Mesenchymal stem cell (in vitro differentiated cells and primary cell): ENCODE data around the gene INSIG1.
A peak's percentile ranks its signal among the peaks of the same experiment; 100 is the strongest.

Experiments
- DNase-seq: peaks from one replicate; pipeline ENCODE4 v3.0.0-alpha.2; 2013
- H2AFZ ChIP-seq: one replicate; pipeline ENCODE4 v1.6.1; 2013; ENCODE audit warnings: low read depth, mild to moderate bottlenecking, control low read depth, inconsistent platforms, low read length, moderate library complexity
- H2AK5ac ChIP-seq: 2 replicates; pipeline ENCODE4 v1.6.1; 2013; ENCODE audit warnings: low read length, moderate library complexity, mild to moderate bottlenecking, inconsistent platforms; ENCODE audit not compliant: severe bottlenecking
- H2BK120ac ChIP-seq: one replicate; pipeline ENCODE4 v1.6.1; 2013; ENCODE audit warnings: low read depth, mild to moderate bottlenecking, inconsistent platforms, low read length, moderate library complexity
- H2BK12ac ChIP-seq, 2 experiments: one replicate each; pipeline ENCODE4 v1.6.1; 2013; ENCODE audit warnings: inconsistent platforms in 2 of 2, low read length in 2 of 2, mild to moderate bottlenecking in 2 of 2, moderate library complexity in 2 of 2, control low read depth in 1 of 2
- H2BK15ac ChIP-seq: one replicate; pipeline ENCODE4 v1.6.1; 2013; ENCODE audit warnings: mild to moderate bottlenecking, low read depth, inconsistent platforms; ENCODE audit not compliant: poor library complexity, severe bottlenecking
- H2BK5ac ChIP-seq: 2 replicates; pipeline ENCODE4 v1.6.1; 2013; ENCODE audit warnings: low read depth, mild to moderate bottlenecking, low read length, control low read depth, inconsistent platforms; ENCODE audit not compliant: poor library complexity, severe bottlenecking
- H3K14ac ChIP-seq, 2 experiments: one replicate each; pipeline ENCODE4 v1.6.1; 2013; ENCODE audit warnings: inconsistent platforms in 2 of 2, low read length in 2 of 2, control low read depth in 1 of 2, mild to moderate bottlenecking in 1 of 2, moderate library complexity in 1 of 2
- H3K18ac ChIP-seq, 2 experiments: one replicate each; pipeline ENCODE4 v1.6.1; 2013; ENCODE audit warnings: inconsistent platforms in 2 of 2, low read length in 2 of 2, control low read depth in 1 of 2, low read depth in 1 of 2, mild to moderate bottlenecking in 1 of 2
- H3K23ac ChIP-seq, 2 experiments: one replicate each; pipeline ENCODE4 v1.6.1; 2013; ENCODE audit warnings: inconsistent platforms in 2 of 2, low read length in 2 of 2, mild to moderate bottlenecking in 2 of 2, moderate library complexity in 2 of 2, control low read depth in 1 of 2
- H3K27ac ChIP-seq: 2 replicates; pipeline ENCODE4 v1.5.1; 2013; ENCODE audit warnings: mild to moderate bottlenecking, moderate library complexity, low read length, control low read depth, inconsistent platforms; ENCODE audit not compliant: poor library complexity, severe bottlenecking
- H3K27me3 ChIP-seq, 2 experiments: 2 replicates each; pipeline versions ENCODE4 v1.6.1 to v1.7.0; 2013; ENCODE audit warnings: low read length in 2 of 2, mild to moderate bottlenecking in 2 of 2, moderate library complexity in 2 of 2, control low read depth in 1 of 2, inconsistent platforms in 1 of 2; ENCODE audit not compliant: control insufficient read depth in 1 of 2, insufficient read depth in 1 of 2
- H3K36me3 ChIP-seq, 2 experiments: 2 replicates each; pipeline versions ENCODE4 v1.6.1 to v1.7.0; 2013; ENCODE audit warnings: low read length in 2 of 2, control low read depth in 1 of 2, inconsistent platforms in 1 of 2, low read depth in 1 of 2, mild to moderate bottlenecking in 1 of 2; ENCODE audit not compliant: insufficient read depth in 2 of 2, control insufficient read depth in 1 of 2
- H3K4ac ChIP-seq, 2 experiments: one replicate each; pipeline ENCODE4 v1.6.1; 2013; ENCODE audit warnings: inconsistent platforms in 2 of 2, low read length in 2 of 2, mild to moderate bottlenecking in 2 of 2, moderate library complexity in 2 of 2, control low read depth in 1 of 2, low read depth in 1 of 2
- H3K4me1 ChIP-seq: 2 replicates; pipeline ENCODE4 v1.6.1; 2013; ENCODE audit warnings: low read depth, low read length, control low read depth; ENCODE audit not compliant: control insufficient read depth, insufficient read depth
- H3K4me2 ChIP-seq: 2 replicates; pipeline ENCODE4 v1.6.1; 2013; ENCODE audit warnings: low read length, mild to moderate bottlenecking, inconsistent platforms; ENCODE audit not compliant: poor library complexity, severe bottlenecking
- H3K4me3 ChIP-seq, 2 experiments: 2 replicates each; pipeline versions ENCODE4 v1.5.1 to v1.7.0; 2013; ENCODE audit warnings: low read length in 2 of 2, mild to moderate bottlenecking in 2 of 2, control low read depth in 1 of 2, low read depth in 1 of 2; ENCODE audit not compliant: insufficient read depth in 1 of 2
- H3K79me1 ChIP-seq: replicated peaks from 2 replicates; pipeline ENCODE4 v1.6.1; 2013; ENCODE audit warnings: mild to moderate bottlenecking, control low read depth, low read length, inconsistent platforms; ENCODE audit not compliant: poor library complexity, severe bottlenecking
- H3K9ac ChIP-seq: 2 replicates; pipeline ENCODE4 v1.7.0; 2013; ENCODE audit warnings: mild to moderate bottlenecking, low read length, moderate library complexity
- H3K9me3 ChIP-seq: 2 replicates; pipeline ENCODE4 v1.7.0; 2013; ENCODE audit warnings: mild to moderate bottlenecking, low read length; ENCODE audit not compliant: control insufficient read depth
- H4K8ac ChIP-seq: one replicate; pipeline ENCODE4 v1.6.1; 2013; ENCODE audit warnings: inconsistent platforms, mild to moderate bottlenecking, low read length, moderate library complexity
- H4K91ac ChIP-seq: one replicate; pipeline ENCODE4 v1.6.1; 2013; ENCODE audit warnings: mild to moderate bottlenecking, low read length, inconsistent platforms
- WGBS: methylation state at CpG from one replicate; pipeline ENCODE4 v1.1.7; 2013; ENCODE audit warnings: mixed read lengths; 5-methylcytosine and 5-hydroxymethylcytosine counted together

The INSIG1 gene

GRCh38 chr7:155263051-155263450 lies 34.6 kb upstream of the INSIG1 start:
- no peak overlapping the region for H3K9ac ChIP-seq
- no peak overlapping the region for H2BK120ac ChIP-seq
- H3K18ac ChIP-seq = no peak overlapping the region
- H4K91ac ChIP-seq = no peak overlapping the region
- H2BK15ac ChIP-seq = no peak overlapping the region
- H4K8ac ChIP-seq = no peak overlapping the region
- no peak overlapping the region for H3K23ac ChIP-seq
- H2BK12ac ChIP-seq = no peak overlapping the region
- no peak overlapping the region for H3K4ac ChIP-seq
- H3K4me3 ChIP-seq = no peak overlapping the region
- no peaks in the 10 kb centered on the region for H3K79me1 ChIP-seq
- H3K9me3 ChIP-seq = no peaks in the 10 kb centered on the region
- peaks cover 3 to 13% of the 10 kb centered on the region in 2 experiments for H3K27me3 ChIP-seq
- no peak overlapping the region for H2BK5ac ChIP-seq
- no peak overlapping the region for H3K4me2 ChIP-seq
- WGBS = 90% methylated on average over 14 of the region's 14 CpGs
- no peak overlapping the region for H3K14ac ChIP-seq
- H2AK5ac ChIP-seq = no peak overlapping the region
- H2AFZ ChIP-seq = no peak overlapping the region
- DNase-seq = no peak
- H3K4me1 ChIP-seq = peaks cover 2% of the 10 kb centered on the region
- H3K27ac ChIP-seq = no peak overlapping the region
- no peaks in the 10 kb centered on the region for H3K36me3 ChIP-seq

GRCh38 chr7:155263581-155264143 lies 34.0 kb upstream of the INSIG1 start:
- 96% methylated on average over 11 of the region's 12 CpGs for WGBS
- Histone ChIP-seq H2BK12ac (no peak overlapping the region), H2BK15ac (no peak overlapping the region), H3K9ac (no peak overlapping the region), H3K4me1 (no peaks in the 10 kb centered on the region), H3K9me3 (no peaks in the 10 kb centered on the region), H3K14ac (peak overlapping the region in 1 of 2 experiments; percentile 5), H2AK5ac (no peak overlapping the region), H3K4me3 (no peak overlapping the region), H2AFZ (no peak overlapping the region), H3K4me2 (no peak overlapping the region), H3K4ac (no peak overlapping the region), H2BK5ac (no peak overlapping the region), H3K27me3 (peaks cover 3 to 13% of the 10 kb centered on the region in 2 experiments), H4K8ac (no peak overlapping the region), H3K23ac (no peak overlapping the region), H2BK120ac (no peak overlapping the region), H3K27ac (no peak overlapping the region), H4K91ac (no peak overlapping the region), H3K36me3 (no peaks in the 10 kb centered on the region), H3K79me1 (no peaks in the 10 kb centered on the region), H3K18ac (peak overlapping the region in 1 of 2 experiments; percentile 0)
- DNase-seq = no peak

- WGBS = 76% methylated on average over 7 of the region's 7 CpGs
- no peak overlapping the region for H2BK12ac ChIP-seq
- no peak overlapping the region for H3K18ac ChIP-seq
- H2AFZ ChIP-seq = no peak overlapping the region
- H2BK120ac ChIP-seq = no peak overlapping the region
- H2AK5ac ChIP-seq = no peak overlapping the region
- no peak overlapping the region for H2BK5ac ChIP-seq
- no peak overlapping the region for H3K4me2 ChIP-seq
- no peaks in the 10 kb centered on the region for H3K9me3 ChIP-seq
- no peak overlapping the region for H3K23ac ChIP-seq
- no peak overlapping the region for H3K4ac ChIP-seq
- no peak overlapping the region for H3K9ac ChIP-seq
- H4K91ac ChIP-seq = no peak overlapping the region
- no peak overlapping the region for H4K8ac ChIP-seq
- no peak for DNase-seq
- no peak overlapping the region for H3K14ac ChIP-seq
- no peak overlapping the region for H2BK15ac ChIP-seq
- H3K27ac ChIP-seq = no peak overlapping the region
- peaks cover 4% of the 10 kb centered on the region for H3K4me1 ChIP-seq
- peaks cover 3 to 13% of the 10 kb centered on the region in 2 experiments for H3K27me3 ChIP-seq
- no peaks in the 10 kb centered on the region for H3K36me3 ChIP-seq
- H3K79me1 ChIP-seq = no peaks in the 10 kb centered on the region
- no peak overlapping the region for H3K4me3 ChIP-seq
These were observed 32.5 kb upstream of the INSIG1 start for GRCh38 chr7:155265144-155265543.

GRCh38 chr7:155265961-155266360 lies 31.7 kb upstream of the INSIG1 start:
- no peak overlapping the region for H3K9ac ChIP-seq
- no peak overlapping the region for H3K18ac ChIP-seq
- no peak overlapping the region for H3K4me3 ChIP-seq
- no peaks in the 10 kb centered on the region for H3K79me1 ChIP-seq
- H3K27ac ChIP-seq = no peak overlapping the region
- no peak overlapping the region for H2BK15ac ChIP-seq
- H4K8ac ChIP-seq = no peak overlapping the region
- H2BK120ac ChIP-seq = no peak overlapping the region
- no peak overlapping the region for H3K14ac ChIP-seq
- H3K4me2 ChIP-seq = no peak overlapping the region
- no peaks in the 10 kb centered on the region for H3K9me3 ChIP-seq
- H3K23ac ChIP-seq = no peak overlapping the region
- no peak overlapping the region for H2BK12ac ChIP-seq
- H4K91ac ChIP-seq = no peak overlapping the region
- H3K36me3 ChIP-seq = no peaks in the 10 kb centered on the region
- H2AFZ ChIP-seq = no peak overlapping the region
- 85% methylated on average over 7 of the region's 7 CpGs for WGBS
- no peak overlapping the region for H2BK5ac ChIP-seq
- no peak overlapping the region for H3K4ac ChIP-seq
- H3K4me1 ChIP-seq = peaks cover 4% of the 10 kb centered on the region
- no peak for DNase-seq
- H2AK5ac ChIP-seq = no peak overlapping the region
- H3K27me3 ChIP-seq = peaks cover 3 to 13% of the 10 kb centered on the region in 2 experiments
